GM19395 (cell line): Measurements from ENCODE around the gene ISL2.

Experiments
- ATAC-seq: cut with Tn5 transposase; IDR thresholded peaks from one replicate; pipeline ENCODE4 v1.9.1; 2021; ENCODE audit warnings: mild to moderate bottlenecking, moderate library complexity; ENCODE audit not compliant: unreplicated experiment

Gene ISL2

DNA sequence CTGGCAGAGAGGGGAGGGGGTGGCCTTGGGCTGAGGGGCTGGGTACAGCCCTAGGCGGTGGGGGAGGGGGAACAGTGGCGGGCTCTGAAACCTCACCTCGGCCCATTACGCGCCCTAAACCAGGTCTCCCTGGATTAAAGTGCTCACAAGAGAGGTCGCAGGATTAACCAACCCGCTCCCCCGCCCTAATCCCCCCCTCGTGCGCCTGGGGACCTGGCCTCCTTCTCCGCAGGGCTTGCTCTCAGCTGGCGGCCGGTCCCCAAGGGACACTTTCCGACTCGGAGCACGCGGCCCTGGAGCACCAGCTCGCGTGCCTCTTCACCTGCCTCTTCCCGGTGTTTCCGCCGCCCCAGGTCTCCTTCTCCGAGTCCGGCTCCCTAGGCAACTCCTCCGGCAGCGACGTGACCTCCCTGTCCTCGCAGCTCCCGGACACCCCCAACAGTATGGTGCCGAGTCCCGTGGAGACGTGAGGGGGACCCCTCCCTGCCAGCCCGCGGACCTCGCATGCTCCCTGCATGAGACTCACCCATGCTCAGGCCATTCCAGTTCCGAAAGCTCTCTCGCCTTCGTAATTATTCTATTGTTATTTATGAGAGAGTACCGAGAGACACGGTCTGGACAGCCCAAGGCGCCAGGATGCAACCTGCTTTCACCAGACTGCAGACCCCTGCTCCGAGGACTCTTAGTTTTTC lies 4.9 kb downstream of the ISL2 start:
- no peak for ATAC-seq

GRCh38 chr15:76342058-76342381 lies 5.4 kb downstream of the ISL2 start:
- ATAC-seq = no peak

GRCh38 chr15:76342382-76343201 lies 6.0 kb downstream of the ISL2 start:
- ATAC-seq = no peak

DNA sequence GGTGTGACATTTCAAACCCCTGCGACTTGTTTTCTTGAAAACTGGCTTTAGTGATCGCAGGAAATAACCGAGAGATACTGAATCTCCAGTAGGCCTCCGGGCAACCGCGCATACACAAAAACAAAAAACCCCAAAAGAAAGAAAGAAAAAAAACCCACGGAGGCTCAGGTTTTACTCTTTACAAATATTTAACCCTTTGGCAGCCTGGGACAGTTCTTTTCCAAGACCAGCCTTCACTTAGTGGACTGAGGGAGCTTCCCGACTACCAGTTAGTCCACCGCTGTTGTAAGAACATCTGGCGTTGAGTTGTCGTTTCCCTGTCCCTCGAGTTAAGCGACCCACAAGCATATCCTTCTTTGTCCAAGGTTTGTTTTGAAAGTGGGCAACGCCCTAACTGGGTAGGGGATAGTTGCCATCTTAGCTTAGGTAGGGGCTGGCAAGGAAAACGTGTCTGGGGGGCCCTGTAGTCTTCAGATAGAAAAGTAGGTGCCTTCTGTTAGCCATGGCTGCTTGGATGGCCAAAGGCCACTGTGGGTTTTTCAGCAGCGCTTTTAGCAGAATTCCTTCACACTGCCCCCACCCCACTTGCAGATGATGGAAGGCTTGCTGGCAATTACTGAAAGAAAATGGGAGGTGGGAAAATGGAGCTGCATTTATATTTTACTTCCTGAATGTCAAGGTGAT lies 6.9 kb downstream of the ISL2 start:
- no peak for ATAC-seq

DNA sequence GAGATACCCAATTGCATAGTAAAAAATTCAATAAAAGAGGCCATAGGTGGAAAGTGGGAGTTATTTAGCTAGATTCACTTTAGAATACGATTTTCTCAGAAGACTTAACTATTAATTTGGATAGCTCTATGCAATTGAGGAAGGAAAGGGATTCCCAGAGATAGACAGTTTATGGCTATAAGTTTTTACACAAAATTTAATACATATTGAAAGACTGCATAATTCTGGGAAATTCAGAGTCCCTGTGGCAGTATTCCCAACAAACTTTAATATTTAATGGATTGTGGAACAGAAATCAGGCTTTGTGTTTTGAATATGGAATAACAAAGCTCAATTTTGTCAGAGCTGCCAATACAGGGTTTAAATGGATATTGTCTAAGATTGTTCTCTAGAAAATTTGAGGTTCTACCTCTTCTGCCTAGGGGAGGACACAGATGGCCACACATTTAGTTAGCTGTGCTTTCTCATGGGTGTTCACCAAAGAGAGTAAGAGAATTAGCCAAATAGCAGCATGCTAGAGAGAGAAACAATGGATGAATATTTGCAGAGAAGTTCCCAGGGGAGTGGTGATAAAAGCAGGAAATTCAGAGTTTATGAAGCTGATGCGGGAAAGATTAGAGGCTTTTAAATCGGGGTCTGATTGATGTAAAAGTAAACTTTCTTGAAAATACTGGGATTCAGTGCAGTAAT lies 8.5 kb downstream of the ISL2 start:
- ATAC-seq = no peak

DNA sequence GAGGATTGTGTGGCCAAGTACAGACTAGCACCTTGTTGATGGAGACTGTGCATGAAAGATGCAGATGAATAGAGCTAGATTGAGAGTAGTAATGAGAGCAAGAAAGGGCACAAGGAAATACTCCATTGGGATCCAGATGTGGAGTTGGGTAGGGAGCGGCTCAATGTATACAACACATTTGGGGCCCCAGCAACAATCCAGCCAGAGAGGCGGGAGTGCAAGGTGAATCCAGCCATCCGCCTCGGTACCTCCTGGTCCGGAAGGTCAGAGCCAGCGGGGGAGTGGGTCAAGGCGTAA lies 9.0 kb downstream of the ISL2 start:
- no peak for ATAC-seq

DNA sequence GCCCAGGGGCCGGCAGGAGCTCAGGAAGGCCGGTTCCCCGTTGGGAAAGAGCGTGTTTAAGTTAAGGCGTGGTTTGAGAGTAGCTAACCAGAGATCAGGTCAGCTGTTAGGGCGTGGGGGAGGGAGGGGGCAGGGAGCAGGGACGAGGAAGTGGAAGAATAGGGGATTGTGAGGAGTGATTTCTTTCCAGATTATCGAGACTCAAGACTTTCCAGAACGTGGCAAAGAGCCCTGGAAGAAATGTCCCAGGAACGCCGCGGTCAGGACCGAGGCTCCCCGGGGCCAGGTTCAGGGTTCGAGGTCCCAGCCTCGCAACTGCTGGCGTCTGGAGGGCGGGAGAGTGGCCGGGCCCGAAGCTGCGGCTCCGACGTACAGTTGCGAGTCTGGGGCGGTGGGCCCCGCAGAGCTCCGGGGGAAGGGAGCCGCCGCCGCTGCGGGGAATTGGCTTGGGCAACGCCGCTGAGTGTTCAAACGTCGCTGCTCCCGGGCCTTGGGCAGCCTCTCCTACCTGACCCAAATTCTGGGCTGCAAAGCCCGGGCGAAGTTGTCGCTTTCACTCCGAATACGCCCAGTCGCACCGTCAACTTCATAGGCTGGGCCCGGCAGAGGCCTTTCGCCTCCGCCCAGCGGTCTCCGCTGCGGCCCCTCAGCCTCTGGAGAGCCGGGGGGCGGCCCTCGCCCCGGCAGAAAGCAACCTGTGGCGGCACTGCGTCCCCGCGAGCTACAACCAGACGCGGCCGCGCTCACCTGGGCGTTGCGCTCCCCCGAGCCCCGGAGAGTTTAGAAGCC lies 9.5 kb downstream of the ISL2 start:
- ATAC-seq = no peak

DNA sequence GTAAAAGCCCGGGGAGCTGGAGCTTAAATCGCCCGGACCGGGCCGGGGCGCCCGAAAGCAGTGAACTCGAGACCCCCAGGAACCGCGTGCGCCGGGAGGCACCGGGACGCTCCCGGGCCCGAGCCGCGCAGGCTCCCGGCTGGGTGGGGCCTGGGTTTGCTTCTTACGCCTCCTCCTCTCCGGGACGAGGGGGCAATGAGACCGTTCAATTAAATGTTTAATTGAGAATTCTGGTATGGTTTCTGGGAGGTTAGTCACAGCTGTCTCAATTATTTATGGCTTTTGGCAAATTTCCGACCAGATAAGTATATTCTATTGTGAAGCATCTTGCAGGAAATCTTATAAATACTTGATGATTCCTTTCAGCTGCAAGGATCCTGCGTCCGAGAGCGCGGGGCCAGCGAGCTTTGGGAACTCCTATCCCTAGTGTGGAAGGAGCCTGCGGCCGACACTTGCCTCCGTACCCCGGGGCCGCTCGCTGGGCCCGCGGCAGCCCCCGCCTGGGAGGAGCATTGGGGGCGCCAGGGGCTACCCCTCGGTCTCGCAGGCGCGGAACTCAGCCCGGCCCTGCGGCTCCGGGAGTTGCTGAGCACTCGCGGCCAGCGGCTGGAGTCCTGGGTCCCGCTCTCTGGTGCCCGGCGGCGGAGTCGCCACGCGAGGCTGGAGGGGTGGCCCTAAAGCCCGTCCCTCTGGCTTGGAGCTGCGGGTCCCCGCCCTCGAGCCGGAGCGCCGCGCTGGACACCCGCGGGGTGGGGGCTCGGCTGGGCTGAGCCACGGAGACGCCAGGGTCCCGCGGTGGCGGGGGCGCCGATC lies 10.3 kb downstream of the ISL2 start:
- no peak for ATAC-seq

DNA sequence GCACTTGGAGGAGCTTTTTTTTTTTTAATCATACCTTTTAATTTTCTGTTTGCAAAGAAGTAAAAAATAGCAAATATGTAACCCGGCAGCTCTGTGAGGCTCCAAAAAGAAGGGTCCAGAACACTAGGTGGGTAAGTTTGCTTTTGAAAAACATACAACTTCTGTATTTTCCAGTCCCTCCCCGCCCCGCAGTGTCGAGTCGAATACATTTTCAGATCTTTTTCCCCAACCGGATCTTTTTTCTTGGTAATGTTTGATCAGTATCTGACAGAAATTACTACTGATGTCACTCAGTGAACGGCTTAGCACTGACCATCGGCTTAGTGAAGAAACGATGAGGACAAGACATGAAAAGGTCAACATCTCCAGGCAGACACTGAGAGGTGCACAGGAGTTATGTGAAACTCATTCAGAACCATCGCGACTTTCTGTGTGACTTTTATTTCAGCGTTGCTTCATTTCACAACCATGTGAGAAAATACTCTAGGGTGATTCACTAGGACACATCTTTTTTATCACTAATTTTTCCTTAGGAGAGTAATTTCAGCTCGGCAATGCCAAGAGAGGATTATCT lies 11.0 kb downstream of the ISL2 start:
- no peak for ATAC-seq

- ATAC-seq = no peak
Observed at GRCh38 chr15:76349301-76350070, 12.9 kb downstream of the ISL2 start.

DNA sequence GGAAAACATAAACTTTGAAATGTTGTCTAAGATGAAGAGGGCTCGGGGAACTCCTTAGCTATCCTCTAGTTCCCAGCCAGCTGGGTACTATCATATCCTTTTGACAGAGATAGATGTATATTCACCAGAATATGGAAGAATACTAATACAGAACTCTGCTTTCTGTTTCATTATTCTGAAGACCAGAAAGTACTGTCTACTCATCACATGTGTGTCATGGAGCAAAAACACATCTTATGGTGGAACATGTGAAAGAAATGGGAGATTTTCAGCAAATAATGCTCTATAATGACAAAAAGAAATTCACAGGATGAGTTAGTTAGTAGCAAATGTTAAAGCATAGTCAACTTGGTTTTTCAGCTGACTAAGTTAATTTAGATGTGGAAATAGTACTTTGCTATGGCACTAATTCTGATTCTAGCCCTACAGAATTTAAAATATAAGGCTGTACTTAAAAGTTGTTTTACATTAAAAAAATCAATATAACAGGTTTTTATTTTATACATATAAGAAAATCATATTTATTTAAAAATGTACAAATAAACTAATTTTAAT lies 16.5 kb downstream of the ISL2 start:
- no peak for ATAC-seq

- no peak for ATAC-seq
Observed at GRCh38 chr15:76353903-76354302, 17.3 kb downstream of the ISL2 start.

- ATAC-seq = no peak
Observed at GRCh38 chr15:76354823-76355440, 18.4 kb downstream of the ISL2 start.

GRCh38 chr15:76358453-76358852 lies 21.9 kb downstream of the ISL2 start:
- ATAC-seq = no peak

DNA sequence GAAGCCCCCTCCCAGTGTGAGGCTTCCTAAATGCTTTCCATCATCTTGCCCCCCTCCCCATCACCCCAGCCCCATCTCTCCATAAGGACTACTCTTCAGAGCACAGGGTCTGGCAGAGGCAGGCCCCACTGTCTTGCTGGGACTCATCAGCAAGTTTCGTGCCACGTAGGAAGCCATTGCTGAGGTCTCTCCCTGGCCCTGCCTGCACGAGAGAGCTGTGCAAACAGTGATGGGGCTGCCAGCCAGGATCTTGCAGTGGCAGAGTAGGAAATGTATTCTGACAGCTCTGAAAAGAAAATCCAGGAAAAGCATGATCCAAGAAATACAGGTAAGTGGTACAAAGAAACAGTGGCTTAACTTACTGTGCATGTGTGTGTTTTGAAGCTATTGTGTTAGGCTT lies 22.6 kb downstream of the ISL2 start:
- ATAC-seq = no peak

- ATAC-seq = no peak
Observed at GRCh38 chr15:76360416-76360815, 23.8 kb downstream of the ISL2 start.

GRCh38 chr15:76363251-76363650 lies 26.7 kb downstream of the ISL2 start:
- ATAC-seq = no peak

DNA sequence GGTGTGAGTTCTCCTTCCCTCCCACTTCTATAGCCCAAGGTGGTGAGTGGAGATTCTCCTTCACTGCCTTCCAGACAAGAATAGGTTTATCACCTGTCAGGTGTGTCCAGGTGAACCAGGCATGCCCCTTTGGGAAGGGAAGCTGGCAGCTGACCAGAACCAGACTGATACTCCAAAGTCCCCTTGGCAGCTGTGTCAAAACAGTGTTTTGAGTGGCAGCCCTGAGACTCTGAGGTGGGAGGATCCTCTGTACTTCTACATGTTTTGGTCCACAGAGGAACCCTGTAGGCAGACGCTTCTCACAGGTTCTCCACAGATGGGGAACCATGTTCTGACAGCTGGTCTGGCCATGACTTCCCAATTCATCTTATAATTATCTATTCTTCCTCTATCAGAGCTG lies 30.1 kb downstream of the ISL2 start:
- no peak for ATAC-seq
